NCI-H187 treated with DMSO at 0.1 percent for 48 hours (cell line): ENCODE measurements around the gene MYLK.

Source experiments
- DNase-seq: peaks from one replicate; lab custom pipeline; 2025; lab: John Stamatoyannopoulos, UW

The MYLK gene

GRCh38 chr3:123872621-123873020 is 11.5 kb downstream of the MYLK start:
- DNase-seq: no peak

- DNase-seq: peak; percentile 17
These were observed 12.2 kb downstream of the MYLK start for GRCh38 chr3:123871946-123872345.

GRCh38 chr3:123870033-123870432 is 14.1 kb downstream of the MYLK start:
- no peak for DNase-seq

GRCh38 chr3:123869165-123869564 is 15.0 kb downstream of the MYLK start:
- DNase-seq: no peak

- DNase-seq: no peak
These were observed 19.4 kb downstream of the MYLK start for GRCh38 chr3:123864706-123865105.

GRCh38 chr3:123862152-123862551 is 22.0 kb downstream of the MYLK start:
- no peak for DNase-seq

- DNase-seq: no peak
These were observed 22.9 kb downstream of the MYLK start for GRCh38 chr3:123861081-123861836.

- DNase-seq: no peak
These were observed 25.0 kb downstream of the MYLK start for GRCh38 chr3:123859177-123859576.

- no peak for DNase-seq
These were observed 29.2 kb downstream of the MYLK start for GRCh38 chr3:123854905-123855304.

GRCh38 chr3:123853686-123854372 is 30.3 kb downstream of the MYLK start:
- no peak for DNase-seq

- DNase-seq: no peak
These were observed 36.9 kb downstream of the MYLK start for GRCh38 chr3:123847209-123847608.

GRCh38 chr3:123843668-123844067 is 40.5 kb downstream of the MYLK start:
- DNase-seq: no peak

GRCh38 chr3:123842711-123843110 is 41.4 kb downstream of the MYLK start:
- DNase-seq: no peak

- no peak for DNase-seq
These were observed 42.5 kb downstream of the MYLK start for GRCh38 chr3:123841476-123842238.

GRCh38 chr3:123840961-123841360 is 43.2 kb downstream of the MYLK start:
- DNase-seq: no peak

- DNase-seq: no peak
These were observed 46.3 kb downstream of the MYLK start for GRCh38 chr3:123837858-123838257.

- no peak for DNase-seq
These were observed 49.5 kb downstream of the MYLK start for GRCh38 chr3:123834631-123835030.

GRCh38 chr3:123833398-123833785 is 50.7 kb downstream of the MYLK start:
- DNase-seq: no peak

- DNase-seq: no peak
These were observed 51.3 kb downstream of the MYLK start for GRCh38 chr3:123832692-123833397.

- DNase-seq: no peak
These were observed 52.7 kb downstream of the MYLK start for GRCh38 chr3:123831420-123831819.

GRCh38 chr3:123821920-123822319 is 62.2 kb downstream of the MYLK start:
- no peak for DNase-seq

- no peak for DNase-seq
These were observed 64.2 kb downstream of the MYLK start for GRCh38 chr3:123819949-123820348.
